PC-9 (cell line): ENCODE measurements around the gene CNTN1. TPM values are rescaled to one million over a fixed set of nuclear protein-coding genes. Genes with fewer than 3 reads are reported as not detected.

ENCODE experiments used
- BruUV-seq: library from RNA; stranded (reverse); fragments of 400-500 nt; replicated peaks from 2 replicates; lab custom pipeline; 2021; lab: Mats Ljungman, UMichigan
- CTCF ChIA-PET: fragments of 300-600 bp; sonication (Branson Sonifier 250); formaldehyde crosslinking; loops from one replicate; lab custom pipeline; 2022; ENCODE audit warnings: antibody characterized with exemption; lab: Charles Lee
- POLR2A ChIA-PET: fragments of 300-600 bp; sonication (Branson Sonifier 250); formaldehyde crosslinking; loops from one replicate; lab custom pipeline; 2022; ENCODE audit warnings: antibody characterized with exemption; ENCODE audit not compliant: unreplicated experiment; lab: Charles Lee
- DNase-seq, 2 experiments: peaks; one replicate each; pipeline versions ENCODE4 v3.0.0 to v3.0.0-alpha.2; 2015 to 2022; ENCODE audit warnings: mixed read lengths in 1 of 2
- H2AFZ ChIP-seq: fragments of 200-600 bp; sonication (generic); 2 replicates; pipeline ENCODE4 v1.8.1; 2017; ENCODE audit warnings: antibody characterized with exemption
- H3F3A ChIP-seq: fragments of 200-600 bp; sonication (generic); 2 replicates; pipeline ENCODE4 v1.8.1; 2017; ENCODE audit warnings: antibody characterized with exemption, mild to moderate bottlenecking, low read depth; ENCODE audit not compliant: insufficient read depth
- H3K27ac ChIP-seq: fragments of 200-600 bp; sonication (generic); 2 replicates; pipeline ENCODE4 v1.6.1; 2016; ENCODE audit warnings: mixed run types
- H3K27me3 ChIP-seq: fragments of 200-600 bp; sonication (generic); 2 replicates; pipeline ENCODE4 v1.6.1; 2016; ENCODE audit warnings: low read depth, mixed run types; ENCODE audit not compliant: insufficient read depth
- H3K36me3 ChIP-seq: fragments of 200-600 bp; sonication (generic); 2 replicates; pipeline ENCODE4 v1.6.1; 2016; ENCODE audit warnings: low read depth, mixed run types
- H3K4me1 ChIP-seq: fragments of 200-600 bp; sonication (generic); replicated peaks from 2 replicates; pipeline ENCODE4 v1.6.1; 2016; ENCODE audit warnings: mixed run types; ENCODE audit not compliant: insufficient read depth
- H3K4me2 ChIP-seq: fragments of 200-600 bp; sonication (generic); 2 replicates; pipeline ENCODE4 v1.6.1; 2017; ENCODE audit warnings: mixed run types
- H3K4me3 ChIP-seq: fragments of 200-600 bp; sonication (generic); 2 replicates; pipeline ENCODE4 v1.6.1; 2016; ENCODE audit warnings: mixed run types
- H3K79me2 ChIP-seq: fragments of 200-600 bp; sonication (generic); 2 replicates; pipeline ENCODE4 v1.6.1; 2017; ENCODE audit warnings: low read depth, mixed run types
- H3K9me2 ChIP-seq: fragments of 200-600 bp; sonication (generic); 2 replicates; pipeline ENCODE4 v1.8.1; 2017; ENCODE audit warnings: mild to moderate bottlenecking; ENCODE audit not compliant: insufficient read depth
- H3K9me3 ChIP-seq: fragments of 200-600 bp; sonication (generic); 2 replicates; pipeline ENCODE4 v1.8.1; 2016; ENCODE audit warnings: low read depth; ENCODE audit not compliant: insufficient read depth
- H4K20me1 ChIP-seq: fragments of 200-600 bp; sonication (generic); 2 replicates; pipeline ENCODE4 v1.8.1; 2017; ENCODE audit not compliant: insufficient read depth
- CTCF ChIP-seq: fragments of 200-600 bp; sonication (generic); conservative IDR thresholded peaks from 2 replicates; pipeline ENCODE4 v1.6.1; 2017; ENCODE audit warnings: mixed run types, antibody characterized with exemption, mild to moderate bottlenecking, moderate library complexity
- EZH2 ChIP-seq: fragments of 200-600 bp; sonication (generic); IDR thresholded peaks from 2 replicates; pipeline ENCODE4 v1.8.0; 2017; ENCODE audit warnings: antibody characterized with exemption, low read depth
- intact Hi-C: fragments of 100-400 bp; cut with micrococcal nuclease; formaldehyde crosslinking; loops from one replicate; pipeline ENCODE4 v1.10.0; 2022; ENCODE audit not compliant: unreplicated experiment
- total RNA-seq: library from RNA; stranded (reverse); gene quantifications from 2 replicates; pipeline ENCODE4 v1.2.3, GENCODE V29; 2021

The CNTN1 gene
- total RNA-seq, 1 experiment from 2014 or later = 0.37 TPM

- Histone ChIP-seq H3F3A (no peaks in the 10 kb centered on the region), H2AFZ (no peak overlapping the region), H3K27me3 (no peaks in the 10 kb centered on the region), H3K4me2 (no peak overlapping the region), H3K4me3 (no peak overlapping the region), H3K79me2 (no peaks in the 10 kb centered on the region), H3K4me1 (no peaks in the 10 kb centered on the region), H3K27ac (no peak overlapping the region), H3K36me3 (no peaks in the 10 kb centered on the region), H4K20me1 (no peaks in the 10 kb centered on the region), H3K9me3 (no peaks in the 10 kb centered on the region), H3K9me2 (no peaks in the 10 kb centered on the region)
- TF ChIP-seq CTCF (no peak; the same call in 1 of the 2 replicates), EZH2 (no peak)
- intact Hi-C loops = no loop called here
- DNase-seq = no peak
- POLR2A ChIA-PET = no interaction called here
- no TSS peak for BruUV-seq
- CTCF ChIA-PET = no interaction called here
Measured at GRCh38 chr12:40970320-40970907, 278.2 kb downstream of the CNTN1 start.

- H3K4me3 ChIP-seq = no peak overlapping the region
- no peaks in the 10 kb centered on the region for H3K36me3 ChIP-seq
- TF ChIP-seq EZH2 (no peak), CTCF (no peak)
- no peak overlapping the region for H3K4me2 ChIP-seq
- no peaks in the 10 kb centered on the region for H3K4me1 ChIP-seq
- H4K20me1 ChIP-seq = no peaks in the 10 kb centered on the region
- ChIA-PET POLR2A (no interaction called here), CTCF (no interaction called here)
- DNase-seq = no peak
- no peaks in the 10 kb centered on the region for H3K9me3 ChIP-seq
- intact Hi-C loops = no loop called here
- H3K9me2 ChIP-seq = no peaks in the 10 kb centered on the region
- H3K27me3 ChIP-seq = no peaks in the 10 kb centered on the region
- BruUV-seq = no TSS peak
- no peak overlapping the region for H2AFZ ChIP-seq
- no peaks in the 10 kb centered on the region for H3F3A ChIP-seq
- H3K27ac ChIP-seq = no peak overlapping the region
- no peaks in the 10 kb centered on the region for H3K79me2 ChIP-seq
Measured at GRCh38 chr12:40971911-40972310, 279.7 kb downstream of the CNTN1 start.

- no peak overlapping the region for H3K4me2 ChIP-seq
- H3K36me3 ChIP-seq = no peaks in the 10 kb centered on the region
- POLR2A ChIA-PET = interaction anchor here (0.6 kb wide), 1 partner anchor 234 kb away, joined by 3 read pairs; no protein-coding TSS in a partner anchor
- no peak for DNase-seq
- H2AFZ ChIP-seq = no peak overlapping the region
- H3K79me2 ChIP-seq = no peaks in the 10 kb centered on the region
- no peaks in the 10 kb centered on the region for H3K9me3 ChIP-seq
- H3K9me2 ChIP-seq = no peaks in the 10 kb centered on the region
- H4K20me1 ChIP-seq = no peaks in the 10 kb centered on the region
- intact Hi-C loops = no loop called here
- TF ChIP-seq CTCF (no peak), EZH2 (no peak)
- H3K4me1 ChIP-seq = no peaks in the 10 kb centered on the region
- no peaks in the 10 kb centered on the region for H3K27me3 ChIP-seq
- CTCF ChIA-PET = no interaction called here
- no peak overlapping the region for H3K27ac ChIP-seq
- no TSS peak for BruUV-seq
- no peaks in the 10 kb centered on the region for H3F3A ChIP-seq
- no peak overlapping the region for H3K4me3 ChIP-seq
Measured at GRCh38 chr12:40976546-40976945, 284.3 kb downstream of the CNTN1 start.
